OCI-LY7 (cell line): ENCODE measurements around the gene ZNF513. TPM values are rescaled to one million over a fixed set of nuclear protein-coding genes. Genes with fewer than 3 reads are reported as not detected.

Experiments
- BruUV-seq: library from RNA; stranded (reverse); fragments of 400-500 nt; replicated peaks from 2 replicates; lab custom pipeline; 2021; lab: Mats Ljungman, UMichigan
- CTCF ChIA-PET: fragments of 300-600 bp; sonication (Branson Sonifier 250); formaldehyde crosslinking; loops from one replicate; lab custom pipeline; 2022; ENCODE audit warnings: antibody characterized with exemption; ENCODE audit not compliant: unreplicated experiment; lab: Charles Lee
- POLR2A ChIA-PET: fragments of 300-600 bp; sonication (Branson Sonifier 250); formaldehyde crosslinking; loops from one replicate; lab custom pipeline; 2022; ENCODE audit warnings: antibody characterized with exemption; lab: Charles Lee
- DNase-seq: peaks from one replicate; pipeline ENCODE4 v3.0.0-alpha.2; 2015; ENCODE audit warnings: low spot score
- H2AFZ ChIP-seq: fragments of 200-600 bp; sonication (generic), shearing (Covaris generic); 2 replicates; pipeline ENCODE4 v1.6.1; 2014; ENCODE audit warnings: mild to moderate bottlenecking, antibody characterized with exemption, low read length, moderate library complexity
- H3K27ac ChIP-seq: fragments of 200-600 bp; sonication (generic); 2 replicates; pipeline ENCODE4 v1.5.1; 2014; ENCODE audit warnings: mixed run types, low read depth, mild to moderate bottlenecking, moderate library complexity, low read length, inconsistent platforms; ENCODE audit not compliant: poor library complexity, severe bottlenecking
- H3K36me3 ChIP-seq: fragments of 200-600 bp; sonication (generic); 2 replicates; pipeline ENCODE4 v1.6.1; 2014; ENCODE audit warnings: mild to moderate bottlenecking, antibody characterized with exemption, low read length, moderate library complexity, mixed read lengths; ENCODE audit not compliant: insufficient read depth
- H3K4me1 ChIP-seq: fragments of 200-600 bp; sonication (generic); 2 replicates; pipeline ENCODE4 v1.5.1; 2014; ENCODE audit warnings: mild to moderate bottlenecking, low read length; ENCODE audit not compliant: insufficient read depth, poor library complexity, severe bottlenecking
- H3K4me2 ChIP-seq: fragments of 200-600 bp; sonication (generic); 2 replicates; pipeline ENCODE4 v1.6.1; 2014; ENCODE audit warnings: mild to moderate bottlenecking, low read length
- H3K4me3 ChIP-seq: fragments of 200-600 bp; sonication (generic); 2 replicates; pipeline ENCODE4 v1.5.1; 2014; ENCODE audit warnings: mild to moderate bottlenecking, low read depth, low read length; ENCODE audit not compliant: poor library complexity, severe bottlenecking
- H3K79me2 ChIP-seq: fragments of 200-600 bp; sonication (generic); 2 replicates; pipeline ENCODE4 v1.6.1; 2016; ENCODE audit warnings: low read depth, mild to moderate bottlenecking, low read length, moderate library complexity, mixed read lengths; ENCODE audit not compliant: insufficient read depth
- H3K9me2 ChIP-seq: fragments of 200-600 bp; sonication (generic); 2 replicates; pipeline ENCODE4 v1.6.1; 2016; ENCODE audit warnings: mild to moderate bottlenecking, low read length, mixed read lengths; ENCODE audit not compliant: insufficient read depth
- H3K9me3 ChIP-seq: fragments of 200-600 bp; sonication (generic); 2 replicates; pipeline ENCODE4 v1.6.1; 2014; ENCODE audit warnings: mild to moderate bottlenecking, mixed run types, low read length, mixed read lengths
- H4K20me1 ChIP-seq: fragments of 200-600 bp; sonication (generic); 2 replicates; pipeline ENCODE4 v1.6.1; 2014; ENCODE audit warnings: mild to moderate bottlenecking, antibody characterized with exemption, low read length, moderate library complexity, mixed read lengths; ENCODE audit not compliant: insufficient read depth
- CTCF ChIP-seq: fragments of 200-600 bp; sonication (generic); conservative IDR thresholded peaks from 2 replicates; pipeline ENCODE4 v1.5.1; 2014; ENCODE audit warnings: mild to moderate bottlenecking, antibody characterized with exemption, low read length, moderate library complexity, mixed read lengths
- EZH2phosphoT487 ChIP-seq: fragments of 200-600 bp; sonication (generic); IDR thresholded peaks from 2 replicates; pipeline ENCODE4 v1.6.1; 2018; ENCODE audit warnings: low read depth, borderline replicate concordance, mild to moderate bottlenecking, mixed run types, antibody characterized with exemption, low read length, moderate library complexity, mixed read lengths
- intact Hi-C: fragments of 100-400 bp; cut with micrococcal nuclease; formaldehyde crosslinking; loops from one replicate; pipeline ENCODE4 v1.10.0; 2022; ENCODE audit not compliant: unreplicated experiment
- total RNA-seq, 2 experiments: library from RNA; depleted of rRNA in 1 of 2; stranded (reverse); fragments of >200 nt in 1 of 2; shearing (Covaris generic) in 1 of 2; gene quantifications; 2 replicates each; pipeline ENCODE4 v1.2.3, GENCODE V29; 2014 to 2022

Gene ZNF513
- total RNA-seq, 2 experiments from 2014 or later, result 10.0 to 10.9 TPM

GRCh38 chr2:27379383-27379835 lies 1.1 kb downstream of the ZNF513 start:
- ChIA-PET POLR2A (interaction anchor here (0.7 to 2.3 kb wide), 6 partner anchors 8 to 216 kb away, joined by 3 to 18 read pairs (median 3); partner anchors contain the start of genes MPV17 and SNX17), CTCF (interaction anchor here (0.9 kb wide), 1 partner anchor 10 kb away, joined by 4 read pairs; no protein-coding TSS in a partner anchor)
- Histone ChIP-seq H3K79me2 (peaks cover 11% of the 10 kb centered on the region; the same call in 1 of the 2 replicates), H3K9me3 (no peaks in the 10 kb centered on the region), H3K4me1 (peaks cover 19% of the 10 kb centered on the region), H2AFZ (no peak overlapping the region), H3K4me2 (peak overlapping the region; percentile 98), H3K4me3 (peak overlapping the region; percentile 86), H3K36me3 (peaks cover 93% of the 10 kb centered on the region), H3K27ac (peak overlapping the region; percentile 72), H3K9me2 (no peaks in the 10 kb centered on the region), H4K20me1 (no peaks in the 10 kb centered on the region)
- no peak for DNase-seq
- TF ChIP-seq EZH2phosphoT487 (no peak), CTCF (no peak)
- TSS peak; percentile 46 for BruUV-seq
- intact Hi-C loops, result no loop called here

GRCh38 chr2:27378809-27379290 lies 1.7 kb downstream of the ZNF513 start:
- H3K9me2 ChIP-seq, result no peaks in the 10 kb centered on the region
- peak overlapping the region; percentile 98 for H3K4me2 ChIP-seq
- intact Hi-C loops, result no loop called here
- H3K79me2 ChIP-seq, result peaks cover 11% of the 10 kb centered on the region; the same call in 1 of the 2 replicates
- H2AFZ ChIP-seq, result no peak overlapping the region
- H4K20me1 ChIP-seq, result no peaks in the 10 kb centered on the region
- peak overlapping the region; percentile 86 for H3K4me3 ChIP-seq
- H3K4me1 ChIP-seq, result peaks cover 19% of the 10 kb centered on the region
- ChIA-PET POLR2A (interaction anchor here (0.7 to 2.3 kb wide), 3 partner anchors 7 to 28 kb away, joined by 3 to 18 read pairs (median 3); partner anchors contain the start of gene SNX17), CTCF (no interaction called here)
- no peaks in the 10 kb centered on the region for H3K9me3 ChIP-seq
- BruUV-seq, result no TSS peak
- peaks cover 93% of the 10 kb centered on the region for H3K36me3 ChIP-seq
- TF ChIP-seq CTCF (no peak), EZH2phosphoT487 (no peak)
- DNase-seq, result no peak
- peak overlapping the region; percentile 72 for H3K27ac ChIP-seq
